HCT116 (cell line): ENCODE measurements around the gene PPFIBP1. TPM values are rescaled to one million over a fixed set of nuclear protein-coding genes. Genes with fewer than 3 reads are reported as not detected.

Experiments used
- ATAC-seq: fragments of 200-7000 bp; cut with Tn5 transposase; 2 replicates; pipeline ENCODE4 v1.9.1; 2020; ENCODE audit warnings: mild to moderate bottlenecking, moderate library complexity
- BruUV-seq: library from RNA; stranded (reverse); fragments of 400-500 nt; replicated peaks from 2 replicates; lab custom pipeline; 2021; lab: Mats Ljungman, UMichigan
- CTCF ChIA-PET: fragments of 300-600 bp; sonication (Branson Sonifier 250); formaldehyde crosslinking; loops from one replicate; lab custom pipeline; 2021; ENCODE audit warnings: antibody characterized with exemption; lab: Charles Lee
- POLR2A ChIA-PET: fragments of 300-600, 350-600 bp; sonication (Branson Sonifier 250); formaldehyde crosslinking; loops from one replicate; lab custom pipeline; 2021; ENCODE audit warnings: antibody characterized with exemption; lab: Charles Lee
- RAD21 ChIA-PET, 2 experiments: fragments of 300-600 bp; sonication (Branson Sonifier 250); formaldehyde crosslinking; loops; one replicate each; lab custom pipeline; 2023; ENCODE audit warnings: low total read pairs in 2 of 2; ENCODE audit not compliant: uncharacterized antibody in 2 of 2, unreplicated experiment in 2 of 2, low non-redundant PET in 1 of 2; lab: Charles Lee
- DNase-seq: peaks from one replicate; pipeline ENCODE4 v3.0.0-alpha.2; 2010; ENCODE audit warnings: low read depth, low spot score
- H2AFZ ChIP-seq: fragments of 200-600 bp; shearing (Covaris generic), sonication (generic); 2 replicates; pipeline ENCODE4 v1.6.1; 2017; ENCODE audit warnings: low read depth, mixed run types, mixed read lengths, antibody characterized with exemption, low read length; ENCODE audit not compliant: poor library complexity, severe bottlenecking
- H3K27ac ChIP-seq: 2 replicates; pipeline ENCODE4 v1.5.1; 2012; ENCODE audit warnings: low read depth, low read length
- H3K27me3 ChIP-seq: fragments of 200-600 bp; sonication (generic); 2 replicates; pipeline ENCODE4 v1.6.1; 2016; ENCODE audit warnings: mixed run types, low read length, mixed read lengths; ENCODE audit not compliant: insufficient read depth
- H3K36me3 ChIP-seq, 2 experiments: fragments of 200-500 bp in 1 of 2; fragments of 200-600 bp in 1 of 2; sonication (Bioruptor generic) in 1 of 2; sonication (generic) in 1 of 2; 2 replicates each; pipeline versions ENCODE4 v1.5.1 to v1.6.1; 2014 to 2016; ENCODE audit warnings: low read length in 2 of 2, inconsistent platforms in 1 of 2, mixed read lengths in 1 of 2, mixed run types in 1 of 2; ENCODE audit not compliant: insufficient read depth in 2 of 2, control insufficient read depth in 1 of 2
- H3K4me1 ChIP-seq, 2 experiments: fragments of 200-600 bp in 1 of 2; sonication (generic) in 1 of 2; 2 replicates each; pipeline versions ENCODE4 v1.5.1 to v1.6.1; 2012 to 2017; ENCODE audit warnings: low read length in 2 of 2, inconsistent platforms in 1 of 2, mild to moderate bottlenecking in 1 of 2, mixed read lengths in 1 of 2, mixed run types in 1 of 2, moderate library complexity in 1 of 2; ENCODE audit not compliant: insufficient read depth in 2 of 2, control insufficient read depth in 1 of 2
- H3K4me2 ChIP-seq: fragments of 200-600 bp; sonication (generic); 2 replicates; pipeline ENCODE4 v1.6.1; 2017; ENCODE audit warnings: mixed run types, low read length, mixed read lengths
- H3K4me3 ChIP-seq, 2 experiments: fragments of 200-600 bp in 1 of 2; sonication (generic) in 1 of 2; replicated peaks in 1 of 2; 2 replicates each; pipeline ENCODE4 v1.5.1; 2011 to 2016; ENCODE audit warnings: low read length in 2 of 2, control low read depth in 1 of 2, low read depth in 1 of 2, mild to moderate bottlenecking in 1 of 2, mixed read lengths in 1 of 2, mixed run types in 1 of 2
- H3K79me2 ChIP-seq: fragments of 200-600 bp; sonication (generic); 2 replicates; pipeline ENCODE4 v1.6.1; 2017; ENCODE audit warnings: mild to moderate bottlenecking, mixed run types, low read length, moderate library complexity, mixed read lengths; ENCODE audit not compliant: insufficient read depth
- H3K9ac ChIP-seq: fragments of 200-600 bp; sonication (generic); 2 replicates; pipeline ENCODE4 v1.6.1; 2016; ENCODE audit warnings: low read length, mixed read lengths
- H3K9me2 ChIP-seq: fragments of 200-600 bp; sonication (generic), shearing (Covaris generic); 2 replicates; pipeline ENCODE4 v1.6.1; 2017; ENCODE audit warnings: mixed run types, mild to moderate bottlenecking, moderate library complexity; ENCODE audit not compliant: insufficient read depth
- H3K9me3 ChIP-seq, 2 experiments: fragments of 200-500 bp in 1 of 2; fragments of 200-600 bp in 1 of 2; sonication (Bioruptor generic) in 1 of 2; sonication (generic) in 1 of 2; 2 replicates each; pipeline ENCODE4 v1.6.1; 2014 to 2017; ENCODE audit warnings: low read length in 2 of 2, mixed read lengths in 2 of 2, inconsistent platforms in 1 of 2, low read depth in 1 of 2, mild to moderate bottlenecking in 1 of 2, mixed run types in 1 of 2, moderate library complexity in 1 of 2; ENCODE audit not compliant: control insufficient read depth in 1 of 2, insufficient read depth in 1 of 2
- H4K20me1 ChIP-seq: fragments of 200-600 bp; sonication (generic), shearing (Covaris generic); 2 replicates; pipeline ENCODE4 v1.6.1; 2017; ENCODE audit warnings: mixed run types, mild to moderate bottlenecking, moderate library complexity; ENCODE audit not compliant: insufficient read depth
- CBX3 ChIP-seq: IDR thresholded peaks from 2 replicates; pipeline ENCODE4 v1.6.1; 2012; ENCODE audit warnings: low read depth
- EGR1 ChIP-seq: IDR thresholded peaks from 2 replicates; pipeline ENCODE4 v1.6.1; 2012; ENCODE audit warnings: low read depth
- FOSL1 ChIP-seq: IDR thresholded peaks from 2 replicates; pipeline ENCODE4 v1.6.1; 2012; ENCODE audit warnings: low read depth
- POLR2A ChIP-seq: IDR thresholded peaks from 2 replicates; pipeline ENCODE4 v1.7.0; 2011; ENCODE audit warnings: borderline replicate concordance; ENCODE audit not compliant: insufficient read depth, insufficient read length; ENCODE audit errors: extremely low read depth
- POLR2AphosphoS5 ChIP-seq: IDR thresholded peaks from 2 replicates; pipeline ENCODE4 v1.6.1; 2011; ENCODE audit warnings: mild to moderate bottlenecking, low read depth, low read length, moderate library complexity
- RAD21 ChIP-seq: IDR thresholded peaks from 2 replicates; pipeline ENCODE4 v1.6.1; 2012; ENCODE audit warnings: low read depth, mild to moderate bottlenecking
- TCF7L2 ChIP-seq: IDR thresholded peaks from 2 replicates; pipeline ENCODE4 v1.7.0; 2011; ENCODE audit warnings: borderline replicate concordance, inconsistent platforms; ENCODE audit not compliant: insufficient read depth, insufficient read length; ENCODE audit errors: extremely low read depth
- YY1 ChIP-seq: IDR thresholded peaks from 2 replicates; pipeline ENCODE4 v1.6.1; 2011; ENCODE audit warnings: low read length, low read depth, moderate library complexity, mild to moderate bottlenecking; ENCODE audit not compliant: insufficient replicate concordance; ENCODE audit errors: extremely low read depth
- intact Hi-C: fragments of 100-400 bp; cut with micrococcal nuclease; formaldehyde crosslinking; loops from 2 replicates; pipeline ENCODE4 v1.10.0; 2022
- total RNA-seq: library from RNA; stranded (reverse); gene quantifications from one replicate; pipeline ENCODE4 v1.2.1, GENCODE V29; 2021; ENCODE audit not compliant: unreplicated experiment
- TF ChIP-seq, protein P1 (sequence below): IDR thresholded peaks from 2 replicates; pipeline ENCODE4 v1.6.1; 2012
- TF ChIP-seq, protein P2 (sequence below), 3 experiments: fragments of 200-600 bp in 1 of 3; sonication (generic) in 1 of 3; IDR thresholded peaks in 2 of 3; conservative IDR thresholded peaks in 1 of 3; 2 replicates each; pipeline ENCODE4 v1.5.1; 2012 to 2017; ENCODE audit warnings: low read depth in 2 of 3, low read length in 2 of 3, antibody characterized with exemption in 1 of 3, borderline replicate concordance in 1 of 3, control low read depth in 1 of 3, mild to moderate bottlenecking in 1 of 3, mixed read lengths in 1 of 3, mixed run types in 1 of 3, moderate library complexity in 1 of 3; ENCODE audit not compliant: insufficient read depth in 1 of 3
- TF ChIP-seq, protein P3 (sequence below): IDR thresholded peaks from 2 replicates; pipeline ENCODE4 v1.6.1; 2012

The PPFIBP1 gene
- total RNA-seq, 1 experiment from 2014 or later = 102 TPM

DNA sequence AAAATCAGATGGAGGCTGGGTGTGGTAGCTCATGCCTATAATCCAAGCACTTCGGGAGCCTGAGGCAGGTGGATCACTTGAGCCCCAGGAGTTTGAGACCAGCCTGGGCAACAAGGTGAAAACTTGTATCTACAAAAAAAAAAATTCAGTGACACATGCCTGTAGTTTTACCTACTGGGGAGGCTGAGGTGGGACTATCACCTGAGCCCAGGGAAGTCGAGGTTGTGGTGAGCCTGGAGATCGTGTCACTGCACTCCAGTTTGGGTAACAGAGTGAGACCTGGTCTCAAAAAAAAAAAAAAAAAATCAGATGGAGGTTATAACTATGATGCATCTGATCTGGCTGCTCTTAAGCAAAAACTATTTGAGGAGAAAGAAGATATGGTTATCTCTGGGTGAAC, 26.6 kb upstream of the PPFIBP1 start:
- DNase-seq (no peak), ATAC-seq (no peak)
- H4K20me1 ChIP-seq = no peaks in the 10 kb centered on the region
- intact Hi-C loops = no loop called here
- no peaks in the 10 kb centered on the region for H3K36me3 ChIP-seq
- no peak overlapping the region for H3K4me3 ChIP-seq
- H3K27ac ChIP-seq = no peak overlapping the region
- ChIA-PET POLR2A (no interaction called here), CTCF (no interaction called here), RAD21 (no interaction called here)
- H2AFZ ChIP-seq = no peak overlapping the region
- no peaks in the 10 kb centered on the region for H3K9me2 ChIP-seq
- peaks cover 7 to 10% of the 10 kb centered on the region in 2 experiments for H3K4me1 ChIP-seq
- H3K9ac ChIP-seq = no peak overlapping the region
- no peak overlapping the region for H3K4me2 ChIP-seq
- no peaks in the 10 kb centered on the region for H3K79me2 ChIP-seq
- no peaks in the 10 kb centered on the region for H3K27me3 ChIP-seq
- BruUV-seq = no TSS peak
- no peaks in the 10 kb centered on the region for H3K9me3 ChIP-seq
- TF ChIP-seq EGR1 (no peak), FOSL1 (no peak), POLR2AphosphoS5 (no peak), YY1 (no peak), TCF7L2 (no peak), POLR2A (no peak), CBX3 (no peak), RAD21 (no peak)
- TF ChIP-seq, protein P1, sequence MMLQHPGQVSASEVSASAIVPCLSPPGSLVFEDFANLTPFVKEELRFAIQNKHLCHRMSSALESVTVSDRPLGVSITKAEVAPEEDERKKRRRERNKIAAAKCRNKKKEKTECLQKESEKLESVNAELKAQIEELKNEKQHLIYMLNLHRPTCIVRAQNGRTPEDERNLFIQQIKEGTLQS = no peak
- TF ChIP-seq, protein P2, sequence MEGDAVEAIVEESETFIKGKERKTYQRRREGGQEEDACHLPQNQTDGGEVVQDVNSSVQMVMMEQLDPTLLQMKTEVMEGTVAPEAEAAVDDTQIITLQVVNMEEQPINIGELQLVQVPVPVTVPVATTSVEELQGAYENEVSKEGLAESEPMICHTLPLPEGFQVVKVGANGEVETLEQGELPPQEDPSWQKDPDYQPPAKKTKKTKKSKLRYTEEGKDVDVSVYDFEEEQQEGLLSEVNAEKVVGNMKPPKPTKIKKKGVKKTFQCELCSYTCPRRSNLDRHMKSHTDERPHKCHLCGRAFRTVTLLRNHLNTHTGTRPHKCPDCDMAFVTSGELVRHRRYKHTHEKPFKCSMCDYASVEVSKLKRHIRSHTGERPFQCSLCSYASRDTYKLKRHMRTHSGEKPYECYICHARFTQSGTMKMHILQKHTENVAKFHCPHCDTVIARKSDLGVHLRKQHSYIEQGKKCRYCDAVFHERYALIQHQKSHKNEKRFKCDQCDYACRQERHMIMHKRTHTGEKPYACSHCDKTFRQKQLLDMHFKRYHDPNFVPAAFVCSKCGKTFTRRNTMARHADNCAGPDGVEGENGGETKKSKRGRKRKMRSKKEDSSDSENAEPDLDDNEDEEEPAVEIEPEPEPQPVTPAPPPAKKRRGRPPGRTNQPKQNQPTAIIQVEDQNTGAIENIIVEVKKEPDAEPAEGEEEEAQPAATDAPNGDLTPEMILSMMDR (IDR thresholded peaks at IDR 0.05 in 2 of 3, conservative IDR thresholded peaks at IDR 0.05 in 1 of 3; ENCODE audit: borderline replicate concordance in 1 of 3, insufficient read depth in 1 of 3, low read depth in 2 of 3, low read length in 2 of 3) = no peak
- TF ChIP-seq, protein P3, sequence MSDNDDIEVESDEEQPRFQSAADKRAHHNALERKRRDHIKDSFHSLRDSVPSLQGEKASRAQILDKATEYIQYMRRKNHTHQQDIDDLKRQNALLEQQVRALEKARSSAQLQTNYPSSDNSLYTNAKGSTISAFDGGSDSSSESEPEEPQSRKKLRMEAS = no peak
- TF ChIP-seq, all 23 proteins: peak for 0
